ENCODE results near the gene DAPP1.

The DAPP1 gene

GRCh38 chr4:99832758-99833157 lies 16.1 kb downstream of the DAPP1 start:
- DNase-seq (ENCODE audit: insufficient read length, low spot score) (no peak), FAIRE-seq (no peak)
- TF ChIP-seq CTCF (IDR thresholded peaks at IDR 0.05; ENCODE audit: insufficient read depth, missing control alignments), result no peak

GRCh38 chr4:99833756-99834155 lies 17.1 kb downstream of the DAPP1 start:
- DNase-seq (ENCODE audit: insufficient read length, low spot score) (no peak), FAIRE-seq (no peak)
- TF ChIP-seq CTCF (IDR thresholded peaks at IDR 0.05; ENCODE audit: insufficient read depth, missing control alignments), result no peak

- DNase-seq (ENCODE audit: insufficient read length, low spot score) (no peak), FAIRE-seq (no peak)
- TF ChIP-seq CTCF (IDR thresholded peaks at IDR 0.05; ENCODE audit: insufficient read depth, missing control alignments), result no peak
Observed at GRCh38 chr4:99834569-99834968, 17.9 kb downstream of the DAPP1 start.

GRCh38 chr4:99835942-99836341 lies 19.3 kb downstream of the DAPP1 start:
- no peak for TF ChIP-seq CTCF (IDR thresholded peaks at IDR 0.05; ENCODE audit: insufficient read depth, missing control alignments)

GRCh38 chr4:99838927-99839326 lies 22.3 kb downstream of the DAPP1 start:
- TF ChIP-seq CTCF (IDR thresholded peaks at IDR 0.05; ENCODE audit: insufficient read depth, missing control alignments), result no peak
- DNase-seq (ENCODE audit: insufficient read length, low spot score) (no peak), FAIRE-seq (no peak)

More at GRCh38 chr4:99835942-99836341, 19.3 kb downstream of the DAPP1 start:
- FAIRE-seq, result no peak
- DNase-seq (ENCODE audit: insufficient read length, low spot score), result no peak

GRCh38 chr4:99841129-99841528 lies 24.5 kb downstream of the DAPP1 start:
- DNase-seq (ENCODE audit: insufficient read length, low spot score) (no peak), FAIRE-seq (no peak)
- TF ChIP-seq CTCF (IDR thresholded peaks at IDR 0.05; ENCODE audit: insufficient read depth, missing control alignments), result no peak

- DNase-seq (ENCODE audit: insufficient read length, low spot score), result no peak
- FAIRE-seq, result no peak
- no peak for TF ChIP-seq CTCF (IDR thresholded peaks at IDR 0.05; ENCODE audit: insufficient read depth, missing control alignments)
Observed at GRCh38 chr4:99843413-99843812, 26.8 kb downstream of the DAPP1 start.

All from D721Med (cell line).